GM18858 (cell line): Measurements from ENCODE around the gene KRTAP10-1.
"Not testable (repeated sequence)": the region's sequence is repeated elsewhere in the genome, so short reads cannot be mapped to it uniquely, and the experiment has no call there.

ENCODE experiments used
- ATAC-seq: cut with Tn5 transposase; IDR thresholded peaks from one replicate; pipeline ENCODE4 v1.9.1; 2021; ENCODE audit not compliant: unreplicated experiment

Gene KRTAP10-1

GRCh38 chr21:44571296-44571695 lies 31.3 kb upstream of the KRTAP10-1 start:
- ATAC-seq: no peak

- no peak for ATAC-seq
Observed at GRCh38 chr21:44569861-44570517, 30.0 kb upstream of the KRTAP10-1 start.

GRCh38 chr21:44568667-44569556 lies 28.9 kb upstream of the KRTAP10-1 start:
- no peak for ATAC-seq

GRCh38 chr21:44568261-44568660 lies 28.3 kb upstream of the KRTAP10-1 start:
- ATAC-seq: no peak

GRCh38 chr21:44567481-44568171 lies 27.6 kb upstream of the KRTAP10-1 start:
- no peak for ATAC-seq

GRCh38 chr21:44566403-44566802 lies 26.4 kb upstream of the KRTAP10-1 start:
- ATAC-seq: no peak

GRCh38 chr21:44564886-44565598 lies 25.0 kb upstream of the KRTAP10-1 start:
- ATAC-seq: no peak

- ATAC-seq: no peak
Observed at GRCh38 chr21:44564099-44564498, 24.1 kb upstream of the KRTAP10-1 start.

- no peak for ATAC-seq
Observed at GRCh38 chr21:44558695-44559094, 18.7 kb upstream of the KRTAP10-1 start, which contains the start of gene KRTAP10-3. TSS of gene KRTAP10-3 (minus strand) at chr21:44558795. CDS start at chr21:44558715, 80 bp downstream.

- not testable (repeated sequence) for ATAC-seq
Observed at GRCh38 chr21:44558329-44558675, 18.3 kb upstream of the KRTAP10-1 start.

GRCh38 chr21:44557491-44558328 lies 17.7 kb upstream of the KRTAP10-1 start:
- no peak for ATAC-seq

GRCh38 chr21:44556879-44557278 lies 16.9 kb upstream of the KRTAP10-1 start:
- ATAC-seq: no peak

- ATAC-seq: no peak
Observed at GRCh38 chr21:44555200-44555875, 15.3 kb upstream of the KRTAP10-1 start.

- ATAC-seq: no peak
Observed at GRCh38 chr21:44552681-44553080, 12.7 kb upstream of the KRTAP10-1 start.

GRCh38 chr21:44552136-44552535 lies 12.1 kb upstream of the KRTAP10-1 start:
- no peak for ATAC-seq

GRCh38 chr21:44551340-44551961 lies 11.5 kb upstream of the KRTAP10-1 start, which contains the start of gene KRTAP10-2:
TSS of gene KRTAP10-2 (minus strand) at chr21:44551505. CDS start at chr21:44551458, 47 bp downstream.
- ATAC-seq: no peak

- no peak for ATAC-seq
Observed at GRCh38 chr21:44550807-44551206, 10.8 kb upstream of the KRTAP10-1 start.

GRCh38 chr21:44550285-44550684 lies 10.3 kb upstream of the KRTAP10-1 start:
- ATAC-seq: not testable (repeated sequence)
